T follicular helper cell (primary cell): Measurements from ENCODE around the gene COX7A2.

ENCODE experiments used
- DNase-seq: peaks from one replicate; pipeline ENCODE4 v3.0.0-alpha.2; 2020; ENCODE audit warnings: low read depth

Gene COX7A2

DNA sequence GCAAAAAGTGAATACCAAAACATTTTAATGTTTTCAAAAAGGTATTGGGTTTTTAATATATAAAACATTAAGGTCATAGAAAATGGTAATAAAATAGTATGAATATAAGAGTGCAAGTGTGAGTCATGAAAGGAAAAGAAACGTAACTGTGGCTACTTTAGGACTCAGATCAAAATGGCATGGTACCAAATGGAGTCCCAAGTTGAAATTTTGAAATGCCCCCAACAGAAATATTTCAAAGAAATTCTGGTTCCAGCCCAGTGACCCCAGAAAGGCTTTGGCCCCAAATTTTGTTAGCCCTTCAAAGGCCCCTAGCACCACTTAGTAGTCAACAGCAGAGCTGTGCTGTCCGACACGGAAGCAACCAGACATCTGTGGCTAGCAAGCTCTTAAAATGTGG, 43.7 kb downstream of the COX7A2 start:
- no peak for DNase-seq

DNA sequence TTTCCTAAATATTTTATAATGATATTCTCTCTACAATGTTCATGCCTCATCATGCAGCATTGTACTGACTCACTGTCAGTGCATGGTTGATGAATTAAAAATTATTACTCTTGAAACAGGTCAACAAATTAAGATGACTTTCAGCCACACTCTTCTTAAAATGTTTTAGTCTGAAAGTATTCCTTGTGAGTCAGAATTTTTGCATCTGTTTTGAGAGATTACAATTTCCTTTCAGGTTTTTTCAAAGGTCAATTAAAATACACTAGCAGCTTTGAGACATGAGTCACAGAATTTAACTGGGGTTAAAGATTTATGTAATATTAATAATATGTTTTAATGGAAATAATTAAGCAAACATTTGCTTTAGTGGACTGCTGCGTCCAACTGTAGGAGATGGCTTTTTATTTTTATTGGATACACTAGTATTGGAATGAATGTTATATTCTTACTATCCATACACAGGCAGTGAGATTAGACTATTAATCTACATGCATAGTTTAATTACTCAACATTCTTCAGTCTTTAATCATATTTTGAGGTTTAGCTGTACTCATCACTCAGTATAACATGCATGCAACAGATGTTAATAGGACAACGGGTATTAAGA, 47.4 kb downstream of the COX7A2 start:
- no peak for DNase-seq

DNA sequence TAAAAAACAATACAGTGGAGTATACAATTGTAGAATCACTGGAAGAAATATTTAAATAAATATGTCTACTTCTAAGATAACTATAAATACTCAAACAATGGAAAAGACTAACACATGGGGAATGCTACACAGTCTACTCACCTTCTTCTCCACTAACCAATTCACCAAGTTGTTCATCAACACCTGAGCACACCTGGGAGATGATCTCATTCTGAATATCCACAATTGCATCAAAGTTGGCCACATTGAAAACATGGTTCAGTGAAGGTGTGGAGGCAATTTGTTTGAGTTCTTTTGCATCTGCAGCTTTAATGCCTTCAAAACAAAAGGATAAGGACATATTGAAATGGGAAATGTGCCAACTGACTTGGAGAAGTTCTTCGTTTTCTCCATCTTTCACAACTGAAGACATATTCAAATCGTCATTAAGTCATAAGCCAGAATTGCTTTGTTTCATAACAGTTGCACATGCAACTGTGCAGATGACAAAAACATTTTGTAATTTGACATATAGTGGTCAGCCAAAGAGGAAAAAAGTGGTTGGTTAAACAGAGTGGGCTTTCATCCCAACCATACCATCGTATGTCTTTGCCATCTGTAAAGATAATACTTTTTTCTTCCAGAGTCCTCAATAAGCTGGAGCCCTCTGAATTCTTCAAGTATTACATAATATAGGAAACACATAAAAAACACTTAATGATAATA, 55.2 kb downstream of the COX7A2 start:
- no peak for DNase-seq
